Activated naive CD4-positive, alpha-beta T cell treated with Interleukin-2 at 50 U/mL for 16 hours (primary cell): ENCODE measurements around the gene DENND5A.
"Not testable (repeated sequence)": the region's sequence is repeated elsewhere in the genome, so short reads cannot be mapped to it uniquely, and the experiment has no call there.

Experiments used
- DNase-seq: peaks from one replicate; pipeline ENCODE4 v3.0.0-alpha.2; 2020

The DENND5A gene

DNA sequence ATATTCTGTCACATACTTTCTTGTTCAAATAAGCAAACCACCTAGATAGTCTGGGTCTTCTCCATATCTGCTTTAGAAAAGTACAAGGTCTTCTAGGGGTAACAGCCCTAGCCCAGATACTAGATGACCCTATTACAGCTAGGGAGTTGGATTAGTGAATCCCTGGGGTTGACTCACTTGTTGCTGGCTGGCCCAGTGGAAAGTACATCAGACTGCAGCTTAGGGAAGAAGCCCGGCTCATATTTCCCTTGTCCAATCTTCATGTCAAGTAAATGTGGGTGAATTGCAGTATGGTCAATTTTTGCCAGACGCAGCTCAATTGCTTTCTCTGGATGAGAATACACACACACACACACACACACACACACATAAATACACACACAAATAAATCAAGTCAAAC is 94.7 kb downstream of the DENND5A start:
- DNase-seq: no peak

DNA sequence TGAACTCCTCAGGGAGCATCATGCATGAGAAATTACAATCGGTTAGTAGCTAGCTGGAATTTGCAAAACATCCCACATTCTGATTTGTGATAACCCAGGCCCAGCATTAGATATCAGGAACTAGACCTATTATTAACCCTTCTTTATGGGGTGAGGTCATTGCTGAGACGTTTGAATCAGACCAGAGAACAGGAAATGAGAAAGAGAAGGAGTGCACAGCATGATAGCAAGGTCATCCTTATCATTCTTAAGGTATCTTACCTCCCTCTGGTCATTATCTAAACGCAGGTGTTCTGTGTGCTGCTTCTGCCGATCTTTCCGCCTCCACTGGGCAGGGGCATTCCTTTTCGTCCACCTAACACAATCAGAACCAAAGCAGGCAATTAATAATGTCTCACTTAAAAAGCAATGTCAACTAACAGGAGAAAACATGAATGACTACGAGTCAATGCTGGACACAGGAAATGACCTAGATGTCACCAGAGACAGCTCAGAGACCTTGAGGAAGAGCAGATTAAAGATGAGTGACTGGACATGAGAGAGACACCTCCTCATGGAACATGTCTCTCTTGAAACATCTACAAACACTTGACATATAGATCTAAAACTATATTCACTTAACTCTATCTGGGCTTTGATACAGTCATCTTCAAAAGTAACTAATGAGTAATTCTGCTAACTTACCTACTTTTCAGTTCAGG is 95.4 kb downstream of the DENND5A start:
- no peak for DNase-seq

DNA sequence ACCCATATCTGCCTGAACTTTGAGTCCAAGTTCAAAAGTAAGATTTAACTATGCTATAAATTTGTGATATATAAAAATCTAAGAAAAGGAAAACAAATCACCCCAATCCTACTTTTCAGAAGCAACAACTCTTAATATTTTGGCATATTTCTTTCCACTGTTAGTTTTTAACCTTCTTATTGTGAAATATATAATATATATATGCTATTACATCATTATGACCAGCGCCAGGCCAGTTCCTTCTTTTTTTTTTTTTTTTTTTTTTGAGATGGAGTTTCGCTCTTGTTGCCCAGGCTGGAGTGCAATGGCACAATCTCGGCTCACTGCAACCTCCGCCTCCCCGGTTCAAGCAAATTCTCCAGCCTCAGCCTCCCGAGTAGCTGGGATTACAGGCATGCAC is 103.2 kb downstream of the DENND5A start:
- DNase-seq: not testable (repeated sequence)

GRCh38 chr11:9160166-9160565 is 105.0 kb downstream of the DENND5A start:
- DNase-seq: no peak

GRCh38 chr11:9158898-9159391 is 106.2 kb downstream of the DENND5A start:
- DNase-seq: no peak

- no peak for DNase-seq
These were observed 109.2 kb downstream of the DENND5A start for GRCh38 chr11:9155930-9156329.

DNA sequence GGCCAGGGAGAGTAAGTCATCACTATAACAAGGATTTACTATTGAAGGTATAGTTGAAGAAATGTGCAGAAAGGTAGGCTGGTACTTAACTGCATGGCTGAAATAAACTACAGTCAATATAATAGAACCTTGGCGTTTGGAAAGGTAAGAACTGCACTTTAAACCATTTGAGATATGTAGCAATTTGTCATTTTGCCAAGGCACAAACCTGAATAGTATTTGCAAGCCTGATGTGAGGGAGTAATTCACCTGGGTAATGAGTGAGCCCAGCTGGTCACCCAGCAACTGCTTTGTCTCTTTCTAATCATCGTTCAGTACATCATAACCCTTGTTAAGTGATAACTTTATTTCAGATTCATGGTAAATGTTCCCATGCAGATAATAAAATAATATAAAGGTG is 111.5 kb downstream of the DENND5A start:
- no peak for DNase-seq

DNA sequence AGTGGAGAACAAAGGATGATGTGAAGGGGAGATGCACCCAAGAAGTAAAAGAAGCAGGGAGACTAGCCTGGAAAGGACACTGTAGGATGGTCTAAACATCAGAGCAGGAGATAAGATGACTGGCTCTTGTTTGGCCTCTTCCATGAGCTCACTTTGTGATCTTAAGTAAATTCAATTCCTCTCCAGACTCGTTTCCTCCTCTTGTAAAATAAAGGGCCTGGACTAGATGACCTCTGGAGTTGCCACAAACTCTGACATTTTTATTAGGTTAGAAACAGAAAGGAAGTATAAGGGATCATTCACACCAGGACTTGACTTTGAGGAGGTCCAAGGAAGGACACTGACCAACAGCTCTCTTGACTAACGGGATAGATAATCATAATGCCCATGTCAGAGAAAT is 113.5 kb downstream of the DENND5A start:
- DNase-seq: no peak

DNA sequence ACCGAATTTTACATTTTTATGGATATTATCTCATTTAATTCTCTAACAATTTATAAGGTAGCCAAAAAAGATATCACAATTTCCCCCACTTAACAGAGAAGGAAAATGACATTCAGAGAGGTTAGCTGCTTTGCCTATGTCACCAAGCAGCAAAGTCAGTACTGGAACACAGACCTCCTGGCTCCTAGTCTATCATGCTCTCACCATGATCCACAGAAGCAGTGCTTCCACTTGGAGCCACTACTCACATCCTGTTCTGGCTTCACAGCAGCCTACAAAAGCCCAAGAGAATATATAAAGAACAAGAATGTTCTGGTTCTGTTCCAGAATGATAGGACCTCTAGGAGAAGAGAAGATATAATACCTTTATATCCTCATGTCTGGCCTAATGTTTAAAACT is 114.2 kb downstream of the DENND5A start:
- no peak for DNase-seq

DNA sequence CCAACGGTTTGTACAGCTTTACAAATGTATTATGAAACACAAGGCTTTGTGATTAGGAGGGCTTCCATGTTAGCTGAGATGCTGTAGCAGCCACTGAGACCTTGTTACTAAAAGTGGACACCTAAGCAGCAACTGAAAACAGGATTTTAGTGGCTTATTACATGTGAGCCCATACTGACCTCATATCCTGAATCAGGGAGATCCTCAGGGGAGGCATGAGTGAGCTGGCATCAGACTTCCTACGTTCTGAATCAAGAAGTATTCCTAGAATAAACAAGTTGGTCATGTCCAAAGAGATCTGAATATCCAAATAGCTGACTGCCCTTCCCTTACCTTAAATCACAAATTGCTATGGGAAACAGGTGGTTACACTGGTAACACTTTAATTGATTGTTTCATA is 114.6 kb downstream of the DENND5A start:
- no peak for DNase-seq

GRCh38 chr11:9148727-9149126 is 116.4 kb downstream of the DENND5A start:
- no peak for DNase-seq

DNA sequence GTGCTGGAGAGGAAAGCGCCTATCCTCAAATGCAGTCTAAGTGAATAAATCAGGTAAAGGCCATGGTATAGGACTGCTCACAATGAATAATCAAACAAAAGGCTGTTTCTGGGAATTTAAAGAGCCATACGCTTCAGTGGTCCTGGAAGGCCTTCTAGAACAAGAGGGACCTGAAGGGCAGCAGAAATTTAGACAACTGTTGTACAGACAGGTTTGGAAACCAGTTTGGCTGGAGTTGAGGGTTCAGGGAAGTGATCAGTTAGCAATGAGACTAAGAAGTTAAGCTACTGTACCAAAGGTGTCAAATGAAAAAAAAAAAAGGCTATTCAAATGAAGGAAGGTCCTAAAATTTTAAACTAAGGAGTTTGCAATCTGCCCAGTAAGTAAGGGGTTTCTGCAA is 117.1 kb downstream of the DENND5A start:
- DNase-seq: no peak

DNA sequence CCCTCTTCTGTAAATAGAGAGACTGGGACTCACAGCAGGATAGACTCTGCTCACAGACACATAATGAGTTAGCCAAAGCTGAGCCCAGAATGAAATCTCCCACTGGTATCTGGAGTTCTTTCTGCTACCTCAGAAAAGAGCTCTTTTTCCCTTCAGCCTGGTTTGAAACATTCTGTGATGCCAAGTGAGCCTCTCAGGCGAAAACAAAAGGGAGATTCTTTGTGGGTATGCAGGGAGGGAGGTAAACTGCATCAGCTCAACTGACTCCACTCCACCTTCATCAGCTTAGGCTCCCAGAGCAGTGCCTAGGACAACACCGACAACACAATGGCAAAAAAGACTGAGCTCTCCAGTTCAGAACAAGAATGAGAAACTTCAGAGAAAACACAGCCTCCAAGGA is 118.7 kb downstream of the DENND5A start:
- DNase-seq: no peak

DNA sequence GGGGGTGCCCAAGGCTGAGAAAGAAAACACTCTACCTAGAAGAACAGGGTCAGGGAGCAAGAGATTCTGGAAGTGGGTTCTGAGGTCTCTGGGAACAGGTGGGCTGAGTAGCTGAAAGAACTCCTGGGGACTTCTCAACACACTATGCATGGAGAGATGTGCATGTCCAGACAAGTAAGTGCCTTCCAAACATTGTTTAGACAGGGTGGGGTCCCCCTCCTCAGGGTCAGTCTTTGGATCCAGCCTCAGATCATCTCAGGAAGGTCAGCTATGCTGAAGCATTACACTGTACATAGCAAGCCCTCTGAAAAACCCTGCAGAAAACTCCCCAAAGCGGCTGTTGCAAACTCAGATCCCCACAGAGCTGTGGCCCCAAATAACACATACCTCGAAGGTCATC is 119.9 kb downstream of the DENND5A start:
- no peak for DNase-seq

DNA sequence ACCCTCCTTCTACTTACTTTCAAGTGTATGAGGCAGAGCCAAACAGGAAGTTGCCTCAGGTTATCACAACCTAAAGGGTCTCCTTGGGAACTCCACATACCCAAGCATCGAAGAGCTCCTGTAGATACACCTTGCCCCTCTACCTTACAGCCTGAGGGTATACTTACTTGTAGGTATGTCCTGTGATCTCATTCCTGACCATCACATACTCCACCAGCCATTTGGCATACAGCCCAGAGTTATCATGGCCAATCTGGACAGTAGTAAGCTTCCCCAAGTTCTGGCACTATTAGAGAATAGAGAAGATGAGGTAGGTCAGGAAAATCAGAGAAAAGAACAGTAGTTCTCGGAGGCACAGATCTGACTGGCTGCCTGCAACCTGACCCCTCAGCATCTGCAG is 120.3 kb downstream of the DENND5A start:
- no peak for DNase-seq

DNA sequence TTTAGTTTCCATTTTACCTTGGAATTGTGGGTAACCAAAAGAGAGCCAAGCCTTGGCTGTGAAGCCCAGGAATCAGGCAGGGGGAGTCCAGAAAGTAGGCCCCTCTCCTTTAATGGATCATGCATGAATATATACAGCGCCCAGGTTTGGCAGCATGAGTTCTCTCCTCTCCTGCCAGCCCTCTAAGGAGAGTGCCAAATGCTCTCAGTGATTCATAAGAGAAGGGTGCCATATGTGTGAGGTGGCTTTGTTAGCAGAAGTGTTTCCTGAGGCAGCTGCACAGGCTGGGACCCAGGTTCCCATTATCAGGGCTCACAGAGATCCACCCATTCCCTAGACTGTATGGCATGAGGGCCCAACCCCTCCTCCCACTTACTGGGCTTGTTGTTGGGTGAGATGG is 121.4 kb downstream of the DENND5A start:
- no peak for DNase-seq

DNA sequence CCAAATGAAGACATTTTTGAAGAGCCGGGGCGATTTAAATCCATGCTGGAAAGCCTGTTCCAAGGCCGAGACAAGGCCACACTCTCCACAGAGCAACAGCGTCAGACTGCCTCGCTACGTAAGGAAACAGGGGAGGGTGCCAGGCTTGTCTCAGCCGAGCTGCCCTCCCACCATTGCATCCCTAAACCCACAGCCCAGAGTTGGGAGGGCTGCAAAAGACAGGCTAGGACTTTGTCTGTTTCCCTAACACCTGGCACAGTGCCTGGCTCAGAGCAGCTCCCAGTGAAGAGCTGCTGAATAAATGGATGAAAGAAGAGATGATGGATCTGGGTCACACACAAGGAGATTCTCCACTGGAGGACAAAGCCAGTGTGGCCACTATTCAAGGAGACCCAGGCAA is 122.4 kb downstream of the DENND5A start:
- no peak for DNase-seq

GRCh38 chr11:9141186-9141585 is 124.0 kb downstream of the DENND5A start:
- DNase-seq: no peak

- DNase-seq: no peak
These were observed 125.4 kb downstream of the DENND5A start for GRCh38 chr11:9139628-9140357.

DNA sequence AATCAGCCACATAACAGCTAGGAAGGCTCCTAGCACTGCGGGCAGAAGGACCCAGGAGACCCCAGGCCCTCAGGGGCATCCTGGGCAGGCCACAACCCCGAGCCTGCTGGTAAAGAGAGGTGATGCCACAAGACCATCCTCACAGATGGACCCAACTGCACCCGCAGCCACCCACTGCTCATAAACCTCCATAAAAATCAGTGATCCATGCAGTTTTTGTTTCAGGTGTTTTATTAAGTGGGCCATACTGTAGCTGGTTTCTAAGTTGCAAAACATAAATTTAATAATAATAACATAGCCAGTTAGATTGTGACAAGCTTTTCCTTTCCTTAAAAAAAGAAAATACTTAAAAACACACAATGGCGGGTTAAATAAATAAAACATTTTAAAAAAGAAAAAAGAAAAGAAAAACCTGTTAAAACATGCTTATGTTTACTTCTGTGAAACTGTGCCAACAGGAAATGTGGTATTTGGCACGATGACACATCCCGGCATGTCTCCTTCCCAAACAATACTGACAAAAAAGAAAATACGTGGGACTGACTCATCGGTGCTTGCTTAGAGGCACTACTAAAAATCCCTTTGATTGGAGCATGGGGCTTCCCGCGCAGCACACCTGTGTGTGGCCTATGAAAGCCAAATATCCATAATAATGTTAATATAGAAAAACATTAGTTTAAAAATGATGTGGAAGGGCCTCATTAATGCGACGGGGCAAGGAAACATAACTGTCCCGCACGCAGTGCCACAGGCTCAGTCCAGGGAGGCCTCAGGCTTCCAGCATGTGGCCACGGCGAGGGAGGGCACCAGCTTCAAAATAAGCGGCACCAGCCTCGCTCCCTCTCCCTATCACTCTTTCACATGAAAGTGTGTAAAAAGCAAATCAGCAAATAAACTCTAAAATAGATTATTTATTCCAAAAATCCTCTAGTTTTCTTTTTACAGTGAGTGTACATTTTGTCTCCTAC is 126.3 kb downstream of the DENND5A start:
- DNase-seq: peak; percentile 30

- DNase-seq: no peak
These were observed 127.1 kb downstream of the DENND5A start for GRCh38 chr11:9138133-9138453.

DNA sequence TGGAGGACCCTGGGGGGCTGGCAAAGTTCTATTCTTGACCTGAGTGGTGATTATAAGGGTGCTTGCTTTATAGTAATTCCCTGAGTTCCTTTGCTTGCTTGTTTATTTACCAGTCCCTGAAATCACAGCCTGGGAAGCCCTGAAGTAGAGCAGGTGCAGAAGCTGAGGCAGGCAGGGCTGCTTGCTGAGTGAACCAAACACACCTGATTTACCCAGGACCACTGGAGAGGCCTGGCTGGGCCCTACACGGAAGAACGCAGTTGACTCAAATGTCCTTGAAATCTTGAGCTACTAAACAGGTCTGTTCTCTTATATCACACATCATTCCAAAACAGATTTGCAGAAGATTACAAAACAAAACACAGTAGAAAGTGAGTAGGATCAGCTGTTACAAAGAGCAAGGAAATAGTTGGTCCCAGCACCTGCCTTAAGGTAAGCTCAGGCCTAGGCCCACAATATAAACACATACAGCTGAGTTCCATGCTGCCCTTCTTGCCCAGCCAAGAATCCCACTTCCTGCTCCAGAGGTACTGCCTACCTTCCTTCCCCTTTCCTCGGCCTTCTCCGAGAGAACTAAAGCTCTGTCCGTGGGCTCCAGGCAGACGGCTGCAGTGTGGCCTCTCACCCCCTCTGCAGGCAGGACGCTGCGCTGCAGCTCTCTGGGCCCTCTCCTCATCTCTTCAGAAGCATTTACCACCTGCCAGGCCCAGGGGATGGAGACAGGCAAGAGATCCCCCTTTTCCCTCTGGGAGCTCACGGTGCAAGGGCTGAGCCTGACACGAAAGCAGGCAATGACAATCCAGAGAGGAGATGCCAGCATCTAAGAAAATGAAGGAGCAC is 127.6 kb downstream of the DENND5A start:
- DNase-seq: peak; percentile 77

- DNase-seq: no peak
These were observed 128.4 kb downstream of the DENND5A start for GRCh38 chr11:9136741-9137140.
